HepG2 (cell line): ENCODE results near the gene SULT6B1. TPM values are rescaled to one million over a fixed set of nuclear protein-coding genes. Genes with fewer than 3 reads are reported as not detected.

ENCODE experiments used
- ARNT2 ChIP-seq: sonication (generic); formaldehyde crosslinking; IDR thresholded peaks from 2 replicates; pipeline ENCODE4 v1.8.0; 2022; ENCODE audit warnings: mild to moderate bottlenecking, low read depth, missing genetic modification reagents, moderate library complexity
- BCL6 ChIP-seq: IDR thresholded peaks from 2 replicates; pipeline ENCODE4 v1.6.1; 2016; ENCODE audit warnings: missing genetic modification reagents, missing compliant biosample characterization
- CHCHD3 ChIP-seq: sonication (generic); formaldehyde crosslinking; IDR thresholded peaks from 2 replicates; pipeline ENCODE4 v1.8.0; 2022; ENCODE audit warnings: mild to moderate bottlenecking, missing genetic modification reagents, moderate library complexity
- MAFK ChIP-seq, 2 experiments: IDR thresholded peaks in 1 of 2; conservative IDR thresholded peaks in 1 of 2; 2 replicates each; pipeline ENCODE4 v1.6.1; 2011; ENCODE audit warnings: improper control_type of control experiment in 2 of 2, low read length in 2 of 2
- MYC ChIP-seq: sonication (generic); formaldehyde crosslinking; IDR thresholded peaks from 2 replicates; pipeline ENCODE4 v1.9.0; 2021; ENCODE audit warnings: missing genetic modification reagents, borderline replicate concordance
- NCOA2 ChIP-seq: sonication (generic); formaldehyde crosslinking; IDR thresholded peaks from 2 replicates; pipeline ENCODE4 v1.8.0; 2022; ENCODE audit warnings: inconsistent platforms
- RAD51 ChIP-seq: fragments of 450-650 bp; IDR thresholded peaks from 2 replicates; pipeline ENCODE4 v1.6.1; 2016; ENCODE audit warnings: borderline replicate concordance
- SIX4 ChIP-seq: sonication (generic); formaldehyde crosslinking; IDR thresholded peaks from 2 replicates; pipeline ENCODE4 v1.4.0; 2020; ENCODE audit warnings: missing genetic modification reagents
- SKI ChIP-seq: fragments of 450-650 bp; IDR thresholded peaks from one replicate; pipeline ENCODE4 v1.6.1; 2018; ENCODE audit warnings: mild to moderate bottlenecking; ENCODE audit not compliant: partially characterized antibody
- TCF7 ChIP-seq: sonication (generic); IDR thresholded peaks from 2 replicates; pipeline ENCODE4 v1.6.1; 2016; ENCODE audit warnings: antibody characterized with exemption, low read depth
- U2AF1 ChIP-seq: fragments of 200-400 bp; formaldehyde crosslinking; optimal IDR thresholded peaks from 2 replicates; pipeline ENCODE3; 2017; ENCODE audit warnings: mild to moderate bottlenecking, low read depth, low read length
- XRCC5 ChIP-seq: fragments of 200-400 bp; formaldehyde crosslinking; optimal IDR thresholded peaks from 2 replicates; pipeline ENCODE3; 2017; ENCODE audit warnings: mild to moderate bottlenecking, low read length
- ZNF329 ChIP-seq: sonication (generic); formaldehyde crosslinking; IDR thresholded peaks from 2 replicates; pipeline ENCODE4 v1.9.0; 2021; ENCODE audit warnings: low read depth, mild to moderate bottlenecking, missing genetic modification reagents
- ZNF562 ChIP-seq: sonication (generic); formaldehyde crosslinking; IDR thresholded peaks from 2 replicates; pipeline ENCODE4 v1.8.0; 2022; ENCODE audit warnings: missing genetic modification reagents, borderline replicate concordance
- ZNF614 ChIP-seq: IDR thresholded peaks from 2 replicates; pipeline ENCODE4 v1.6.1; 2018; ENCODE audit warnings: missing biosample characterization, missing genetic modification reagents, inconsistent platforms, borderline replicate concordance
- ZNF660 ChIP-seq: sonication (generic); formaldehyde crosslinking; IDR thresholded peaks from 2 replicates; pipeline ENCODE4 v1.5.1; 2020; ENCODE audit warnings: mild to moderate bottlenecking, low read depth, missing genetic modification reagents, borderline replicate concordance
- ZNF749 ChIP-seq: sonication (generic); formaldehyde crosslinking; IDR thresholded peaks from 2 replicates; pipeline ENCODE4 v1.8.0; 2022; ENCODE audit warnings: mild to moderate bottlenecking, missing genetic modification reagents, moderate library complexity, borderline replicate concordance
- ZNF761 ChIP-seq: sonication (generic); formaldehyde crosslinking; conservative IDR thresholded peaks from 2 replicates; pipeline ENCODE4 v1.4.0; 2020; ENCODE audit warnings: mild to moderate bottlenecking, missing genetic modification reagents
- ZNF883 ChIP-seq: sonication (generic); formaldehyde crosslinking; IDR thresholded peaks from 2 replicates; pipeline ENCODE4 v1.5.1; 2020; ENCODE audit warnings: mild to moderate bottlenecking, missing genetic modification reagents; ENCODE audit errors: not compliant biosample characterization
- polyA plus RNA-seq, 8 experiments: library from polyadenylated mRNA; depleted of rRNA in 3 of 8; stranded (reverse) in 7 of 8; unstranded in 1 of 8; fragments of >200 nt; fragmentation: Illumina TruSeq in 4 of 8; extraction: Trizol in 4 of 8; gene quantifications; 2 replicates each; pipeline versions ENCODE4 v1.2.1 to v1.2.3, GENCODE V29; 2011 to 2016; ENCODE audit warnings: low read depth in 4 of 8, missing spikeins in 1 of 8, mixed read lengths in 1 of 8; ENCODE audit not compliant: insufficient read depth in 1 of 8
- total RNA-seq, 5 experiments: library from RNA; depleted of rRNA; stranded (reverse); fragments of >200 nt; fragmentation: Illumina TruSeq; extraction: Trizol; gene quantifications; 2 replicates each; pipeline ENCODE4 v1.2.3, GENCODE V29; 2016; ENCODE audit warnings: low read depth in 1 of 5
- TF ChIP-seq, protein P1 (sequence below): sonication (generic); formaldehyde crosslinking; IDR thresholded peaks from 2 replicates; pipeline ENCODE4 v1.4.0; 2020; ENCODE audit warnings: missing genetic modification reagents
- TF ChIP-seq, protein P2 (sequence below): sonication (generic); formaldehyde crosslinking; IDR thresholded peaks from 2 replicates; pipeline ENCODE4 v1.5.0; 2020; ENCODE audit warnings: missing genetic modification reagents
- TF ChIP-seq, protein P3 (sequence below): sonication (generic); formaldehyde crosslinking; conservative IDR thresholded peaks from 2 replicates; pipeline ENCODE4 v1.8.0; 2022; ENCODE audit warnings: low read depth, missing genetic modification reagents
- TF ChIP-seq, protein P4 (sequence below): sonication (generic); formaldehyde crosslinking; IDR thresholded peaks from 2 replicates; pipeline ENCODE4 v1.4.0; 2020; ENCODE audit warnings: missing genetic modification reagents, mild to moderate bottlenecking, borderline replicate concordance
- TF ChIP-seq, protein P5 (sequence below): IDR thresholded peaks from 2 replicates; pipeline ENCODE4 v1.6.1; 2016

Gene SULT6B1
- total and polyA plus RNA-seq, 2 of the 13 experiments (the other 11 are each of a cell fraction or from before 2014, with no cell fraction given) = not detected

DNA sequence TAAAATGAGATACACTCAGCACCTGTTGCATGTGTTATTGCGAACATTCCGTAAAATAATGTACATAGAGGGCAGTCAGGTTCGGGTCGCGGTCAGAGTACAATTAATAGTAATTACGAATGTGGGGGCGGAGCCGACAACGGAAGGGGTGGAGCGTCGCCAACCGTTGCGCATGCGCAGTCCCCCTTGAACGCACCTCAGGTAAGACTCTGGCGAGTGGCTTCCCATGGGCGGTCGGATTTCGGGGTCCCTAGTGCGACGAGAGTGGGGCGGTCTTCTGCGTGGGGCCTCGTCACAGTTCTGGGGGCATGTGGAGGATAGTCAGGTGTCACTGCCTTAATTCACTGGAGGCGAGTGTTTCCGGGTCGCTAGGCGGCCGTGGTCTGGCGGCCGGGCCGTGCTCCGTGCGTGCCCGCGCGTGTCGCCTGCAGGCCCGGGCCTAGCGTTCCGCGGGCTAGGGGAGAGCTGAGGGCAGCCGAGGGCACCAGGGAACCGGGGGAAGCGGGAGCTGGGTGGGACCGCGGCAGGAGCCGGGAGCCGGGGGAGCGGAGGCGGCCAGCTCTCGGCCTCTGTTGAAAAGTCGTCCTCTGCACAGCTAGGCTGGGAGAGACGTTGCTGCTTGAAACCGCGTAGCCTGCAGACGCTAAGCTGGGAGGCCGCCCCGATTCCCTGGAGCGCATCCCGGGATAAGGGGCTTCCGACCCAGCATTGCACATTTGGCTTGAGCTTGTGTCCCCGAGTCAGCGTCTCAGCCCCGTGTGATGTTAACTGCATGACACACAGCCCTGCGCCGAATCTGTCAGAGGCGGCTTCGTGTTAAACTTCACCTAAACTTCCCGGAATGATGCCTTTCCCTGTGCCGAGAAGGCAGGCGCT lies 8.1 kb upstream of the SULT6B1 start, which contains the start of gene CEBPZOS (continued):
- TF ChIP-seq, protein P1, sequence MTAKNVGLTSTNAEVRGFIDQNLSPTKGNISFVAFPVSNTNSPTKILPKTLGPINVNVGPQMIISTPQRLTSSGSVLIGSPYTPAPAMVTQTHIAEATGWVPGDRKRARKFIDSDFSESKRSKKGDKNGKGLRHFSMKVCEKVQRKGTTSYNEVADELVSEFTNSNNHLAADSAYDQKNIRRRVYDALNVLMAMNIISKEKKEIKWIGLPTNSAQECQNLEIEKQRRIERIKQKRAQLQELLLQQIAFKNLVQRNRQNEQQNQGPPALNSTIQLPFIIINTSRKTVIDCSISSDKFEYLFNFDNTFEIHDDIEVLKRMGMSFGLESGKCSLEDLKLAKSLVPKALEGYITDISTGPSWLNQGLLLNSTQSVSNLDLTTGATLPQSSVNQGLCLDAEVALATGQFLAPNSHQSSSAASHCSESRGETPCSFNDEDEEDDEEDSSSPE (CRISPR knock-in tag) = peak; percentile 47; the same call in 1 of the 2 replicates
- TF ChIP-seq, protein P2, sequence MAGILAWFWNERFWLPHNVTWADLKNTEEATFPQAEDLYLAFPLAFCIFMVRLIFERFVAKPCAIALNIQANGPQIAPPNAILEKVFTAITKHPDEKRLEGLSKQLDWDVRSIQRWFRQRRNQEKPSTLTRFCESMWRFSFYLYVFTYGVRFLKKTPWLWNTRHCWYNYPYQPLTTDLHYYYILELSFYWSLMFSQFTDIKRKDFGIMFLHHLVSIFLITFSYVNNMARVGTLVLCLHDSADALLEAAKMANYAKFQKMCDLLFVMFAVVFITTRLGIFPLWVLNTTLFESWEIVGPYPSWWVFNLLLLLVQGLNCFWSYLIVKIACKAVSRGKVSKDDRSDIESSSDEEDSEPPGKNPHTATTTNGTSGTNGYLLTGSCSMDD (CRISPR knock-in tag) = no peak
- TF ChIP-seq ZNF329 (peak; percentile 95), NCOA2 (CRISPR knock-in tag) (peak; percentile 9; the same call in 1 of the 2 replicates), ZNF614 (CRISPR knock-in tag) (peak; percentile 48; the same call in 1 of the 2 replicates), ARNT2 (peak; percentile 87), ZNF660 (CRISPR knock-in tag) (0 out of 2 replicates have a peak, but pooled peaks have one; percentile 52), SKI (peak; percentile 5), ZNF562 (CRISPR knock-in tag) (no peak), TCF7 (no peak), RAD51 (no peak), ZNF883 (peak; percentile 93), MAFK (conservative IDR thresholded peaks at IDR 0.05 in 1 of 2, IDR thresholded peaks at IDR 0.05 in 1 of 2; ENCODE audit: low read length in 2 of 2) (no peak), SIX4 (no peak; the same call in 1 of the 2 replicates), ZNF761 (CRISPR knock-in tag) (peak; percentile 88; the same call in 1 of the 2 replicates), XRCC5 (peak; percentile 45), BCL6 (CRISPR knock-in tag) (no peak), MYC (CRISPR knock-in tag) (peak; percentile 89), CHCHD3 (CRISPR knock-in tag) (peak; percentile 93; the same call in 1 of the 2 replicates), U2AF1 (peak; percentile 63), ZNF749 (CRISPR knock-in tag) (peak; percentile 88; the same call in 1 of the 2 replicates)
- TF ChIP-seq, protein P3, sequence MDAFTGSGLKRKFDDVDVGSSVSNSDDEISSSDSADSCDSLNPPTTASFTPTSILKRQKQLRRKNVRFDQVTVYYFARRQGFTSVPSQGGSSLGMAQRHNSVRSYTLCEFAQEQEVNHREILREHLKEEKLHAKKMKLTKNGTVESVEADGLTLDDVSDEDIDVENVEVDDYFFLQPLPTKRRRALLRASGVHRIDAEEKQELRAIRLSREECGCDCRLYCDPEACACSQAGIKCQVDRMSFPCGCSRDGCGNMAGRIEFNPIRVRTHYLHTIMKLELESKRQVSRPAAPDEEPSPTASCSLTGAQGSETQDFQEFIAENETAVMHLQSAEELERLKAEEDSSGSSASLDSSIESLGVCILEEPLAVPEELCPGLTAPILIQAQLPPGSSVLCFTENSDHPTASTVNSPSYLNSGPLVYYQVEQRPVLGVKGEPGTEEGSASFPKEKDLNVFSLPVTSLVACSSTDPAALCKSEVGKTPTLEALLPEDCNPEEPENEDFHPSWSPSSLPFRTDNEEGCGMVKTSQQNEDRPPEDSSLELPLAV (CRISPR knock-in tag) = no peak
- TF ChIP-seq, protein P4, sequence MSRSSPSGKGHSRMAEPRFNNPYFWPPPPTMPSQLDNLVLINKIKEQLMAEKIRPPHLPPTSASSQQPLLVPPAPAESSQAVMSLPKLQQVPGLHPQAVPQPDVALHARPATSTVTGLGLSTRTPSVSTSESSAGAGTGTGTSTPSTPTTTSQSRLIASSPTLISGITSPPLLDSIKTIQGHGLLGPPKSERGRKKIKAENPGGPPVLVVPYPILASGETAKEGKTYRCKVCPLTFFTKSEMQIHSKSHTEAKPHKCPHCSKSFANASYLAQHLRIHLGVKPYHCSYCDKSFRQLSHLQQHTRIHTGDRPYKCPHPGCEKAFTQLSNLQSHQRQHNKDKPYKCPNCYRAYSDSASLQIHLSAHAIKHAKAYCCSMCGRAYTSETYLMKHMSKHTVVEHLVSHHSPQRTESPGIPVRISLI = no peak
- TF ChIP-seq, protein P5, sequence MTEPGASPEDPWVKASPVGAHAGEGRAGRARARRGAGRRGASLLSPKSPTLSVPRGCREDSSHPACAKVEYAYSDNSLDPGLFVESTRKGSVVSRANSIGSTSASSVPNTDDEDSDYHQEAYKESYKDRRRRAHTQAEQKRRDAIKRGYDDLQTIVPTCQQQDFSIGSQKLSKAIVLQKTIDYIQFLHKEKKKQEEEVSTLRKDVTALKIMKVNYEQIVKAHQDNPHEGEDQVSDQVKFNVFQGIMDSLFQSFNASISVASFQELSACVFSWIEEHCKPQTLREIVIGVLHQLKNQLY (CRISPR knock-in tag) = no peak
